Activated T-cell treated with anti-CD3 and anti-CD28 coated beads, Interleukin-2, amount 50 U/mL, for 72 hours (primary cell): ENCODE results near the gene CAPN3. TPM values are rescaled to one million over a fixed set of nuclear protein-coding genes. Genes with fewer than 3 reads are reported as not detected.
"Not testable (repeated sequence)": the region's sequence is repeated elsewhere in the genome, so short reads cannot be mapped to it uniquely, and the experiment has no call there.

Experiments used
- ATAC-seq, 2 donors: fragments of 150-1000 bp; cut with Tn5 transposase; replicated peaks in 1 of 2; 2 replicates each; pipeline ENCODE4 v1.10.0; 2021; ENCODE audit warnings: moderate library complexity in 2 of 2, mild to moderate bottlenecking in 1 of 2
- DNase-seq, 2 donors: peaks; one replicate each; pipeline ENCODE4 v3.0.0; 2021 to 2022; ENCODE audit warnings: mixed read lengths in 1 of 2
- H3K27ac Mint-ChIP-seq: one replicate; pipeline ENCODE4 v1.8.0; 2022; ENCODE audit warnings: mild to moderate bottlenecking, moderate library complexity, mixed read lengths
- H3K27me3 Mint-ChIP-seq: one replicate; pipeline ENCODE4 v1.8.0; 2022; ENCODE audit warnings: low read depth, mixed read lengths
- H3K36me3 Mint-ChIP-seq, 2 donors: one replicate each; pipeline ENCODE4 v1.8.0; 2022; ENCODE audit warnings: mixed read lengths in 2 of 2, mild to moderate bottlenecking in 1 of 2; ENCODE audit not compliant: insufficient read depth in 2 of 2
- H3K4me1 Mint-ChIP-seq: one replicate; pipeline ENCODE4 v1.8.0; 2022; ENCODE audit warnings: low read depth, mixed read lengths
- H3K4me3 Mint-ChIP-seq, 2 donors: one replicate each; pipeline ENCODE4 v1.8.0; 2022; ENCODE audit warnings: mild to moderate bottlenecking in 2 of 2, mixed read lengths in 2 of 2, moderate library complexity in 2 of 2
- H3K9me3 Mint-ChIP-seq, 2 donors: one replicate each; pipeline ENCODE4 v1.8.0; 2022; ENCODE audit warnings: mixed read lengths in 2 of 2
- total RNA-seq, 2 donors: library from RNA; stranded (reverse); gene quantifications; one replicate each; pipeline ENCODE4 v1.2.3, GENCODE V29; 2022

Gene CAPN3
- total RNA-seq, result 1 to 10 TPM; 9.0 to 9.2 TPM

DNA sequence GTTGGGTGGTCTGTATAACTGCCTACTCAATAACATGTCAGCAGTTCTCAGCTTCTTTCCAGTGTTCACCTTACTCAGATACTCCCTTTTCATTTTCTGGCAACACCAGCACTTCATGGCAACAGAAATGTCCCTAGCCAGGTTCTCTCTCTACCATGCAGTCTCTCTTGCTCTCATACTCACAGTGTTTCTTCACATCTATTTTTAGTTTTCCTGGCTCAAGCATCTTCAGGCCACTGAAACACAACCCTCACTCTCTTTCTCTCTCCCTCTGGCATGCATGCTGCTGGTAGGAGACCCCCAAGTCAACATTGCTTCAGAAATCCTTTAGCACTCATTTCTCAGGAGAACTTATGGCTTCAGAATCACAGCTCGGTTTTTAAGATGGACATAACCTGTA, at the start of gene CAPN3:
Gene CAPN3 (plus strand): TSS at position 253 of the 400 bp plus-strand sequence. CDS start 305 bp downstream, outside the sequence.
- ATAC-seq, result no peak
- H3K36me3 Mint-ChIP-seq, result no peaks in the 10 kb centered on the region
- H3K4me1 Mint-ChIP-seq, result no peaks in the 10 kb centered on the region
- DNase-seq, result no peak
- peak within 1 kb of the TSS; percentile 21 for H3K27ac Mint-ChIP-seq
- H3K4me3 Mint-ChIP-seq, result no peak within 1 kb of the TSS
- H3K27me3 Mint-ChIP-seq, result no peaks in the 10 kb centered on the region
- no peaks in the 10 kb centered on the region for H3K9me3 Mint-ChIP-seq

DNA sequence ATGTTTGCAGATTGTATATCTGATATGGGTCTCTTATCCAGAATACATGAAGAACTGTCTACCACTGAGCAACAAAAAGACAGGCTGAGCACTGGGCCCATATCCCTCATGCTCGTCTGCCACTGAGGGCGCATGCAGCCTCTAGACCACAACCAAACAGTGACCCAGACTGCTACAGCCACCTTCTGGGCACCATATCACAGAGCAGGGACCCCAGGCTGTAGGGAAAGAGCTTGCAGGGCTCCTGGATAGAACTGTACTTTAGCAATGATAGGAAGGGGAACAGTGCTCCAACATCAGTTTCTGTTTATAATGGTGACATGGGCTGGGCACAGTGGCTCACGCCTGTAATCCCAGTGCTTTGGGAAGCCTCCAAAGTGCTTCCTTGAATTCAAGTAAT, 45.8 kb upstream of the CAPN3 start:
- no peak for ATAC-seq
- Mint-ChIP-seq H3K9me3 (no peaks in the 10 kb centered on the region), H3K36me3 (peaks cover 2 to 10% of the 10 kb centered on the region in 2 donors), H3K27me3 (no peaks in the 10 kb centered on the region), H3K4me1 (peaks cover 7% of the 10 kb centered on the region), H3K27ac (no peak overlapping the region), H3K4me3 (no peak overlapping the region)
- no peak for DNase-seq

DNA sequence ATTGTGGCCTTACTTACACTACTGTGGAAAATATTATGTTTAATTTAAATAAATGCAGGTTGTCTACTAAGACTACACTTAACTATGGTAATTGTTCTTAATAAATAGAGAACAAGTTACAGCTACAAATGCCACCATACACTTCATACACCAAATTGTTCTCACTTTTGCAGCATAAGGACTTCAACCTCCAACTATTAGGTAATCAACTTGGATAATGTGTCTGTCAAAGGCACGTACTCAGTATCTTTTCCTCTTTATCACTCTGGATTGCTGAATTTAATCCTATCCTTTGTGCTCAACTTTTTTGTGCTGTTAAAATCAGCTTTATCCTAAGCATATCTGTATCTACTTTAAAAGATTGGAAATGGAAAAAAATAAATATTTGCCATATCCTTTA, 44.5 kb upstream of the CAPN3 start:
- Mint-ChIP-seq H3K36me3 (peaks cover 2 to 10% of the 10 kb centered on the region in 2 donors), H3K9me3 (no peaks in the 10 kb centered on the region), H3K4me1 (peaks cover 7% of the 10 kb centered on the region), H3K27me3 (no peaks in the 10 kb centered on the region), H3K4me3 (no peak overlapping the region), H3K27ac (no peak overlapping the region)
- ATAC-seq, result no peak
- DNase-seq, result no peak

DNA sequence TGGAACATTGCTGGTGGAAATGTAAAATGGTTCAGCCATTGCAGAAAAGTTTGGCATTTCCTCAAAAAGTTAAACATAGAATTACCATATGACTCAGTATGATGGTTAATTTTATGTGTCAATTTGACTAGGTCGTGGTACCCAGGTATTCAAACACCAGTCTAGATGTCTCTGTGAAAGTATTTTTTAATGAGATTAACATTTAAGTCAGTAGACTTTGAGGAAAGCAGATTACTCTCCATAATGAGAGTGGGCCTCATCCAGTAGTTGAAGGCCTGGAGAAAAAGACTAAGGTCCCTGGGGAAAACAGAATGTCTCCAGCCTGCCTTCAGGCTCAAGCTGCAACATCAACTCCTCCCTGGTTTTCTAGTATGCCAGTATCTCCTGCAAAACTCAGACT, 43.8 kb upstream of the CAPN3 start:
- no peak overlapping the region for H3K27ac Mint-ChIP-seq
- H3K4me1 Mint-ChIP-seq, result peaks cover 7% of the 10 kb centered on the region
- DNase-seq (no peak), ATAC-seq (no peak)
- no peaks in the 10 kb centered on the region for H3K27me3 Mint-ChIP-seq
- H3K36me3 Mint-ChIP-seq, result peaks cover 2 to 10% of the 10 kb centered on the region in 2 donors
- no peak overlapping the region for H3K4me3 Mint-ChIP-seq
- no peaks in the 10 kb centered on the region for H3K9me3 Mint-ChIP-seq

DNA sequence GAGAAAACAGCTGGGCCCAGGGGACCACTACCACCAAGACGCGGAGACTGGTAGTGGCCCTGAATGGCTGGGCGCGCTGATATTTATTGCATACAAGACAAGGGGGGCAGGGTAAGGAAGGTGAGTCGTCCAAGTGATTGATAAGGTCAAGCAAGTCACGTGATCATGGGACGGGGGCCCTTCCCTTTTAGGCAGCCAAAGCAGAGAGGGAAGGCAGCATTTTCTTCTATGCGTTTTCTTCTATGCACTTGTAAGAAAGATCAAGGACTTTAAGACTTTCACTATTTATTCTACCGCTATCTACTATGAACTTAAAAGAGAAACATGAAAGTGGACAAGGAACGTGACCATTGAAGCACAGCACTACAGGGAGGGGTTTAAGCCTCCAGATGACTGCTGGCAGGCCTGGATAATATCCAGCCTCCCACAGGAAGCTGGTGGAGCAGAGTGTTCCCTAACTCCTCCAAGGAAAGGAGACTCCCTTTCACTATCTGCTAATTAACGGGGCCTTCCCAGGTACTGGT, 43.0 kb upstream of the CAPN3 start:
- H3K4me1 Mint-ChIP-seq, ATAC-seq, H3K9me3 Mint-ChIP-seq, H3K27me3 Mint-ChIP-seq, DNase-seq, H3K27ac Mint-ChIP-seq, H3K36me3 Mint-ChIP-seq, H3K4me3 Mint-ChIP-seq: not testable (repeated sequence)

DNA sequence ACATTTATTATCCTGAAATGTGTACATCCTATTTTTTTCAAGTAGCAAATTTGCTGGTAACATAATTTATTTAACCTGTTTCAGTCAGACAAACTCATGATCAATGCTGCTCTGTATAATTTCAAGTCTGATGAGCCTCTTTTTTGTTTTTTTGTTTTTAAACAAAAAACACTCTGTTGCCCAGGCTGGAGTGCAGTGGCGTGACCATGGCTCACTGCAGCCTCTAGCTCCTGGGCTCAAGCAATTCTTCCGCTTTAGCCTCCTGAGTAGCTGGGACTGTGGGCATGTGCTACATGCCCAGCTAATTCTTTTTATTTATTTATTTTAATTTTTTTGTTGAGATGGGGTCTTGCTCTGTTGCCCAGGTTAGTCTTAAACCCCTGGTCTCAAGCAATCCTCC, 40.1 kb upstream of the CAPN3 start:
- H3K4me1 Mint-ChIP-seq, result peaks cover 7% of the 10 kb centered on the region
- no peak overlapping the region for H3K27ac Mint-ChIP-seq
- H3K9me3 Mint-ChIP-seq, result no peaks in the 10 kb centered on the region
- H3K36me3 Mint-ChIP-seq, result peaks cover 3 to 4% of the 10 kb centered on the region in 2 donors
- DNase-seq (no peak), ATAC-seq (no peak)
- H3K27me3 Mint-ChIP-seq, result no peaks in the 10 kb centered on the region
- no peak overlapping the region for H3K4me3 Mint-ChIP-seq

DNA sequence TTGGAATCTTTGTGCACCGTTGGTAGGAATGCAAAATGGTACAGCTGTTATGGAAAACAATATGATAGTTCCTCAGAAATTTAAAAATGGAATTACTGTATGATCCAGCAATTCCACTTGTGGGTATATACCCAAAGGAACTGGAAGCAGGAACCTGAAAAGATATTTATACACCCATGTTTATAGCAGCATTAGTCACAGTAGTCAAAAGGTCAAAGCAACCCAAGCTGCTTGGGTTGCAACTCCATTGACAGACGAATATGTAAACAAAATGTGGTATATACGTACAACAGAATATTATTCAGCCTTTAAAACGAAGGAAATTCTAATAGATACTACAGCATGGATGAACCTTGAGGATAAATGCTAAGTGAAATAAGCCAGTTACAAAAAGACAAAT, 35.0 kb upstream of the CAPN3 start:
- ATAC-seq (no peak), DNase-seq (no peak)
- peaks cover 0 to 1% of the 10 kb centered on the region in 2 donors for H3K9me3 Mint-ChIP-seq
- no peaks in the 10 kb centered on the region for H3K27me3 Mint-ChIP-seq
- H3K27ac Mint-ChIP-seq, result no peak overlapping the region
- H3K36me3 Mint-ChIP-seq, result peaks cover 4 to 5% of the 10 kb centered on the region in 2 donors
- H3K4me1 Mint-ChIP-seq, result no peaks in the 10 kb centered on the region
- no peak overlapping the region for H3K4me3 Mint-ChIP-seq

DNA sequence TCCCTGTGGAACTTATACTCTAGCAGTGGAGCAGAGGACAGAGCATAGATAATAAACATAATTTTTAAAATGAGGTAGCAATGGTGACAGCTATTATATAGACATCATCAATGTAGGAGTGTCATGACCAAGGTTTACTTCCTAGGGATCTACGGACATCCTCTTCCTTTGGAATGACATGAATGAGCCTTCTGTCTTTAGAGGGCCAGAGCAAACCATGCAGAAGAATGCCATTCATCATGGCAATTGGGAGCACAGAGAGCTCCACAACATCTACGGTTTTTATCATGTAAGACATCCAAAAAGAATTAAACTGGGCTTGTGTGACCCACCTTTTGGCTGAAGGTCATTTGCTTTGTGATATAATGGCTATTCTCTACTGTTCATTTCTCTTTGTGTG, 30.1 kb upstream of the CAPN3 start:
- Mint-ChIP-seq H3K27ac (no peak overlapping the region), H3K27me3 (no peaks in the 10 kb centered on the region), H3K9me3 (peaks cover 0 to 1% of the 10 kb centered on the region in 2 donors), H3K36me3 (peaks cover 0 to 4% of the 10 kb centered on the region in 2 donors), H3K4me1 (no peaks in the 10 kb centered on the region), H3K4me3 (no peak overlapping the region)
- ATAC-seq (no peak), DNase-seq (no peak)

DNA sequence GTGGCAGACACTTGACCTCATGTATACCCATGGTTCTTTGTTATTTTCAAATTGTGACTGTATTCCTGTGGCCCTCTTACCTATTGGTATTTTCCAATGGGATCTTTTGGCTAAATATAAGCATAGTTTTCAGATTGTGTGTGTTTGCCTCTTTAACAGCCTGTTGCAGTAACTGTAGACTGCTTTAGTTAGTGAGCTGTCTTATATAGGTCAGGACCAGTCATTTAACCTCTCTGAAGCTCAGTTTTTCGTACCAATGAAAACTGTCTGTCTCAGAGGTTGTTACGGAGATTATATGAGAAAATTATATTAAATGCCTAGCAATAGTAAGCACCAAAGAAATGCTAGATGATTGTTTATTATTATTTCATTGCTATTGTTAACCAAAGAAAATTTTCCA, 29.3 kb upstream of the CAPN3 start:
- H3K27ac Mint-ChIP-seq, result no peak overlapping the region
- peaks cover 4 to 8% of the 10 kb centered on the region in 2 donors for H3K36me3 Mint-ChIP-seq
- no peak for ATAC-seq
- no peaks in the 10 kb centered on the region for H3K4me1 Mint-ChIP-seq
- no peak for DNase-seq
- H3K27me3 Mint-ChIP-seq, result no peaks in the 10 kb centered on the region
- H3K4me3 Mint-ChIP-seq, result no peak overlapping the region
- H3K9me3 Mint-ChIP-seq, result peaks cover 4% of the 10 kb centered on the region in 2 donors

DNA sequence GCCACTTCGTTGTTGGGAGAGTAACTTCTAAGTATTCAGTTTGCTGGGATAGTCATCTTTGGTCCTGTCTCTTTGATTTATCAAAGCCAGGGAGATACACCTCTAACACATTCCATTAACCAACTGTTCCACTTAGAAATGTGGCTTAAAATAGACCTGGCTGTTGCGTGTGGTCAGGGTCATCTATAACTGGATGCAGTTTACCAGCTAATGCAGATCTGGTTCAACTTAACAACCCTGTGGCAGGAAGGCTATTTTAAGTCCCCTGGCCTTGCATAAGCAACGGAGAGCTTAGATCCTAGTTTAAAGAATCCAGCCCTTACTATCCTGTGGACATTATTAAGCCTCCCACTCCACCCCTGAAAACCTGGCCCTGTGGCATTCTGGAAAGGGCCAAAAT, 28.1 kb upstream of the CAPN3 start:
- H3K4me3 Mint-ChIP-seq, result no peak overlapping the region
- ATAC-seq (no peak), DNase-seq (no peak)
- H3K4me1 Mint-ChIP-seq, result no peaks in the 10 kb centered on the region
- H3K27ac Mint-ChIP-seq, result no peak overlapping the region
- H3K36me3 Mint-ChIP-seq, result peaks cover 12 to 17% of the 10 kb centered on the region in 2 donors
- H3K27me3 Mint-ChIP-seq, result no peaks in the 10 kb centered on the region
- H3K9me3 Mint-ChIP-seq, result peaks cover 10 to 12% of the 10 kb centered on the region in 2 donors

DNA sequence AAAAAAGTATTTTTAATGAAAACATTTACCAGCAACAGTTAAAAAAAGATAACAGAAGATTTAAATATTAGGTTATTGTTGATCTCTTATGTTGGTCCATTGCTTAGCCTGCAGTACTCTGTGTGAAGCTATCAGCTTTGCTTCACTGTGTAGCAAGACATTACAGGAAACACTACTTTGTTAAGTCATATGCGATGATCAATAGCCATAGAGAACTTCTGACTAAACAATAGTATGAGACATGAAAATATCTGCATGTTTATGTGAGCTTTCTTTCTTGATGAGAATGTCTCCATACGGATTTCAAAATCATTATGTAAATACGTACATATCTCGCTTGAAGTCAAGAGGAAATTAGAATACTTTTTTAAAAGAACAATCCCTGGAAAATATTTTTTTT, 27.0 kb upstream of the CAPN3 start:
- Mint-ChIP-seq H3K27ac (no peak overlapping the region), H3K36me3 (peaks cover 13 to 17% of the 10 kb centered on the region in 2 donors)
- no peak for ATAC-seq

DNA sequence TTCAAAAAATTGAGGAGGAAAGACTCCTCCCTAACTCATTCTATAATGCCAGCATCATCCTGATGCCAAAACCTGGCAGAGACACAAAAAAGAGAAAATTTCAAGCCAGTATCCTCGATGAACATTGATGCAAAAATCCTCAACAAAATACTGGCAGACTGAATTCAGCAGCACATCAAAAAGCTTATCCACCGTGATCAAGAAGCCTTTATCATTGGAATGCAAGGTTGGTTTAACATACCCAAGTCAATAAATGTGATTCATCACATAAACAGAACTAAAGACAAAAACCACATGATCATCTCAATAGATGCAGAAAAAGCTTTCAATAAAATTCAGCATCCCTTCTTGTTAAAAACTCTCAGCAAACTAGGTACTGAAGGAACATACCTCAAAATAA, 24.2 kb upstream of the CAPN3 start:
- no peak for DNase-seq
- no peak for ATAC-seq
- Mint-ChIP-seq H3K27me3 (no peaks in the 10 kb centered on the region), H3K36me3 (peaks cover 13 to 17% of the 10 kb centered on the region in 2 donors), H3K4me1 (no peaks in the 10 kb centered on the region), H3K4me3 (no peak overlapping the region), H3K27ac (no peak overlapping the region), H3K9me3 (peaks cover 10 to 18% of the 10 kb centered on the region in 2 donors)

More for the DNA sequence above, 27.0 kb upstream of the CAPN3 start:
- Mint-ChIP-seq H3K4me1 (no peaks in the 10 kb centered on the region), H3K4me3 (no peak overlapping the region), H3K27me3 (no peaks in the 10 kb centered on the region), H3K9me3 (peaks cover 10 to 18% of the 10 kb centered on the region in 2 donors)
- DNase-seq, result no peak

DNA sequence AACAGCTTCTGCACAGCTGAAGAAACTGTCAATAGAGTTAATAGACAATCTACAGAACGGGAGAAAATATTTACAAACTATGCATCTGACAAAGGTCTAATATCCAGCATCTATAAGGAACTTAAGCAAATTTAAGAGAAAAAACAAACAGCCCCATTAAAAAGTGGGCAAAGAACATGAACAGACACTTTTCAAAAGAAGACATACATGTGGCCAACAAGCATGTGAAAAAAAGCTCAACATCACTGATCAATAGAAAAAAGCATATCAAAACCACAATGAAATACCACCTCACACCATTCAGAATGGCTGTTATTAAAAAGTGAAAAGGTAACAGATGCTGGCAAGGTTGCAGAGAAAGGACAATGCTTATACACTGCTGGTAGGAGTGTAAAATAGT, 22.7 kb upstream of the CAPN3 start:
- Mint-ChIP-seq H3K9me3 (peaks cover 10 to 18% of the 10 kb centered on the region in 2 donors), H3K36me3 (peaks cover 13 to 17% of the 10 kb centered on the region in 2 donors)
- not testable (repeated sequence) for H3K4me3 Mint-ChIP-seq, H3K27ac Mint-ChIP-seq, DNase-seq, ATAC-seq, H3K27me3 Mint-ChIP-seq, H3K4me1 Mint-ChIP-seq

DNA sequence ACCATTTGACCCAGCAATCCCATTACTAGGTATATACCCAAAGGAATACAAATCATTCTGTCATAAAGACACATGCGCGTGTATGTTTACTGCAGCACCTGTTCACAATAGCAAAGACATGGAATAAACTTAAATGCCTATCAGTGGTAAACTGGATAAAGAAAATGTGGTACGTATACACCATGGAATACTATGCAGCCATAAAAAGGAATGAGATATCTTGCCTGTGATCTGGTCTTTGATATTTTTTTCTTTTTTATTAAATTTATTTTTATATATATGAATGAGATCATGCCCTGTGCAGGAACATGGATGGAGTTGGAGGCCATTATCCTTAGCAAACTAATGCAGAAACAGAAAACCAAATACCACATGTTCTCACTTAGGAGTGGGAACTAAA, 22.2 kb upstream of the CAPN3 start:
- not testable (repeated sequence) for H3K27me3 Mint-ChIP-seq, H3K4me1 Mint-ChIP-seq, DNase-seq, H3K27ac Mint-ChIP-seq, H3K4me3 Mint-ChIP-seq, ATAC-seq
- peaks cover 13 to 17% of the 10 kb centered on the region in 2 donors for H3K36me3 Mint-ChIP-seq
- peaks cover 10 to 18% of the 10 kb centered on the region in 2 donors for H3K9me3 Mint-ChIP-seq
